Naive B cell (primary cell): ENCODE measurements around the gene SEC23A. TPM values are rescaled to one million over a fixed set of nuclear protein-coding genes. Genes with fewer than 3 reads are reported as not detected.

ENCODE experiments used
- ATAC-seq, 2 donors: fragments of 150-1000 bp; cut with Tn5 transposase; 2 replicates each; pipeline ENCODE4 v1.10.0; 2021; ENCODE audit warnings: low read depth in 2 of 2, mild to moderate bottlenecking in 2 of 2, moderate library complexity in 2 of 2
- DNase-seq: peaks from one replicate; pipeline ENCODE4 v3.0.0; 2022
- H3K27ac Mint-ChIP-seq, 6 donors: one replicate each; pipeline ENCODE4 v1.8.0; 2020 to 2022; ENCODE audit warnings: mild to moderate bottlenecking in 6 of 6, mixed read lengths in 6 of 6, moderate library complexity in 5 of 6, inconsistent platforms in 2 of 6
- H3K27me3 Mint-ChIP-seq, 3 donors: one replicate each; pipeline ENCODE4 v1.8.0; 2021 to 2022; ENCODE audit warnings: mixed read lengths in 3 of 3, mild to moderate bottlenecking in 1 of 3
- H3K36me3 Mint-ChIP-seq, 2 donors: one replicate each; pipeline ENCODE4 v1.8.0; 2020 to 2022; ENCODE audit warnings: mixed read lengths in 2 of 2, inconsistent platforms in 1 of 2, mild to moderate bottlenecking in 1 of 2
- H3K4me1 Mint-ChIP-seq, 3 donors: one replicate each; pipeline ENCODE4 v1.8.0; 2020 to 2022; ENCODE audit warnings: mixed read lengths in 3 of 3, inconsistent platforms in 1 of 3, mild to moderate bottlenecking in 1 of 3, moderate library complexity in 1 of 3
- H3K4me3 Mint-ChIP-seq, 8 donors: one replicate each; pipeline ENCODE4 v1.8.0; 2020 to 2022; ENCODE audit warnings: mild to moderate bottlenecking in 8 of 8, mixed read lengths in 8 of 8, moderate library complexity in 8 of 8, inconsistent platforms in 2 of 8
- H3K9me3 Mint-ChIP-seq, 7 donors: one replicate each; pipeline ENCODE4 v1.8.0; 2020 to 2022; ENCODE audit warnings: mixed read lengths in 7 of 7, mild to moderate bottlenecking in 5 of 7, inconsistent platforms in 2 of 7, moderate library complexity in 1 of 7
- polyA plus RNA-seq, 6 donors: library from polyadenylated mRNA; unstranded; fragments of 300-500 nt; fragmentation: Illumina TruSeq; gene quantifications; one replicate each; pipeline ENCODE4 v1.2.3, GENCODE V29; 2021; ENCODE audit warnings: low read depth in 6 of 6

SEC23A gene
- polyA plus RNA-seq, 6 donors from 2014 or later, result 25.4 to 32.4 (median 28.9) TPM

- ATAC-seq (no peak), DNase-seq (no peak)
- peaks cover 0 to 6% (median 0%) of the 10 kb centered on the region in 3 donors for H3K27me3 Mint-ChIP-seq
- H3K36me3 Mint-ChIP-seq, result no peaks in the 10 kb centered on the region
- H3K9me3 Mint-ChIP-seq, result peaks cover 0 to 6% (median 0%) of the 10 kb centered on the region in 7 donors
- H3K4me1 Mint-ChIP-seq, result peaks cover 14 to 22% (median 19%) of the 10 kb centered on the region in 3 donors
- H3K27ac Mint-ChIP-seq, result no peak overlapping the region
- no peak overlapping the region for H3K4me3 Mint-ChIP-seq
These were observed 115.3 kb downstream of the SEC23A start for GRCh38 chr14:38987781-38988180.

GRCh38 chr14:38982837-38983236, 120.2 kb downstream of the SEC23A start:
- ATAC-seq (no peak), DNase-seq (no peak)
- H3K4me1 Mint-ChIP-seq, result no peaks in the 10 kb centered on the region
- no peak overlapping the region for H3K4me3 Mint-ChIP-seq
- H3K9me3 Mint-ChIP-seq, result peaks cover 4 to 18% (median 8%) of the 10 kb centered on the region in 7 donors
- H3K27me3 Mint-ChIP-seq, result peaks cover 16 to 37% (median 25%) of the 10 kb centered on the region in 3 donors
- H3K27ac Mint-ChIP-seq, result no peak overlapping the region
- H3K36me3 Mint-ChIP-seq, result peaks cover 0 to 6% of the 10 kb centered on the region in 2 donors

- H3K27ac Mint-ChIP-seq, result no peak overlapping the region
- H3K9me3 Mint-ChIP-seq, result peaks cover 4 to 18% (median 8%) of the 10 kb centered on the region in 7 donors
- H3K4me1 Mint-ChIP-seq, result no peaks in the 10 kb centered on the region
- ATAC-seq (no peak), DNase-seq (no peak)
- H3K27me3 Mint-ChIP-seq, result peaks cover 16 to 38% (median 25%) of the 10 kb centered on the region in 3 donors
- H3K36me3 Mint-ChIP-seq, result peaks cover 0 to 6% of the 10 kb centered on the region in 2 donors
- H3K4me3 Mint-ChIP-seq, result no peak overlapping the region
These were observed 120.8 kb downstream of the SEC23A start for GRCh38 chr14:38982278-38982677.

Other genes with a start within 250 kb of the SEC23A start
- gene GEMIN2, start 11.1 kb upstream of the SEC23A start, polyA plus RNA-seq, result 10 to 100 TPM; 12.9 to 23.9 (median 14.6) TPM
- 10 to 100 TPM in 5 of 6 donors, 1 to 10 TPM in 1; 9.4 to 15.0 (median 11.9) TPM for gene TRAPPC6B, start 67.1 kb upstream of the SEC23A start, polyA plus RNA-seq
- gene PNN, start 72.0 kb upstream of the SEC23A start, polyA plus RNA-seq, result 10 to 100 TPM; 18.6 to 42.5 (median 24.7) TPM
- 10 to 100 TPM; 16.2 to 27.3 (median 23.7) TPM for gene MIA2, start 130.7 kb upstream of the SEC23A start, polyA plus RNA-seq